Left lung (tissue), 10 donors: ENCODE measurements around the gene NPVF. TPM values are rescaled to one million over a fixed set of nuclear protein-coding genes. Genes with fewer than 3 reads are reported as not detected.

Source experiments
- ATAC-seq: fragments of 200-7000 bp; cut with Tn5 transposase; one replicate; pipeline ENCODE4 v1.9.1; 2020; ENCODE audit warnings: moderate library complexity
- DNase-seq, 4 donors: peaks; one replicate each; pipeline ENCODE4 v3.0.0-alpha.2; 2013 to 2020
- H3K27ac ChIP-seq, 2 donors: fragments of 200-600 bp; sonication (generic) in 1 of 2; one replicate each; pipeline versions ENCODE4 v1.5.0 to v1.8.0; 2020 to 2021
- H3K27me3 ChIP-seq, 2 donors: fragments of 200-600 bp; sonication (generic) in 1 of 2; one replicate each; pipeline versions ENCODE4 v1.5.0 to v1.8.0; 2020 to 2021
- H3K36me3 ChIP-seq, 2 donors: fragments of 200-600 bp; sonication (generic) in 1 of 2; one replicate each; pipeline versions ENCODE4 v1.5.0 to v1.8.0; 2020 to 2021
- H3K4me1 ChIP-seq, 2 donors: fragments of 200-600 bp; one replicate each; pipeline ENCODE4 v1.8.0; 2021
- H3K4me3 ChIP-seq, 2 donors: fragments of 200-600 bp; sonication (generic) in 1 of 2; one replicate each; pipeline versions ENCODE4 v1.5.0 to v1.8.0; 2020 to 2021; ENCODE audit warnings: mild to moderate bottlenecking in 1 of 2
- H3K9me3 ChIP-seq, 2 donors: fragments of 200-600 bp; sonication (generic) in 1 of 2; one replicate each; pipeline versions ENCODE4 v1.5.0 to v1.8.0; 2020 to 2021
- intact Hi-C, 2 donors: fragments of 100-400 bp; cut with DNase I; formaldehyde crosslinking; loops; one replicate each; pipeline versions ENCODE4 v1.11.2 to v1.14.2; 2022
- polyA plus RNA-seq, 6 donors: library from polyadenylated mRNA; unstranded; fragments of 120-200 nt; gene quantifications; one replicate each; pipeline ENCODE4 v1.2.1, GENCODE V29; 2013; ENCODE audit not compliant: insufficient read length in 6 of 6
- total RNA-seq, 2 donors: library from RNA; stranded (reverse); fragmentation: NEBNext Ultra II Directional; extraction: Animal tissue kit (Norgen Biotek cat#: 25700); gene quantifications; one replicate each; pipeline ENCODE4 v1.2.1, GENCODE V29; 2021
- TF ChIP-seq, protein P1 (sequence below), 2 donors: fragments of 200-600 bp; sonication (generic) in 1 of 2; IDR thresholded peaks; one replicate each; pipeline versions ENCODE4 v1.5.0 to v1.8.0; 2021; ENCODE audit warnings: antibody characterized with exemption in 2 of 2
- donor health status: DM: no; HTN: yes; CAD: no.
- donor health status: DM: no; HTN: no; CAD: no.

Gene NPVF
- total and polyA plus RNA-seq, 8 donors: not detected

GRCh38 chr7:25244254-25245033 lies 16.2 kb upstream of the NPVF start:
- no peaks in the 10 kb centered on the region for H3K9me3 ChIP-seq
- H3K27me3 ChIP-seq: no peaks in the 10 kb centered on the region
- no peak for ATAC-seq
- no peak overlapping the region for H3K4me3 ChIP-seq
- intact Hi-C loops: no loop called here
- DNase-seq: peak in 2 of 4 donors; percentile 42 to 47
- H3K27ac ChIP-seq: no peak overlapping the region
- no peaks in the 10 kb centered on the region for H3K36me3 ChIP-seq
- TF ChIP-seq, protein P1, sequence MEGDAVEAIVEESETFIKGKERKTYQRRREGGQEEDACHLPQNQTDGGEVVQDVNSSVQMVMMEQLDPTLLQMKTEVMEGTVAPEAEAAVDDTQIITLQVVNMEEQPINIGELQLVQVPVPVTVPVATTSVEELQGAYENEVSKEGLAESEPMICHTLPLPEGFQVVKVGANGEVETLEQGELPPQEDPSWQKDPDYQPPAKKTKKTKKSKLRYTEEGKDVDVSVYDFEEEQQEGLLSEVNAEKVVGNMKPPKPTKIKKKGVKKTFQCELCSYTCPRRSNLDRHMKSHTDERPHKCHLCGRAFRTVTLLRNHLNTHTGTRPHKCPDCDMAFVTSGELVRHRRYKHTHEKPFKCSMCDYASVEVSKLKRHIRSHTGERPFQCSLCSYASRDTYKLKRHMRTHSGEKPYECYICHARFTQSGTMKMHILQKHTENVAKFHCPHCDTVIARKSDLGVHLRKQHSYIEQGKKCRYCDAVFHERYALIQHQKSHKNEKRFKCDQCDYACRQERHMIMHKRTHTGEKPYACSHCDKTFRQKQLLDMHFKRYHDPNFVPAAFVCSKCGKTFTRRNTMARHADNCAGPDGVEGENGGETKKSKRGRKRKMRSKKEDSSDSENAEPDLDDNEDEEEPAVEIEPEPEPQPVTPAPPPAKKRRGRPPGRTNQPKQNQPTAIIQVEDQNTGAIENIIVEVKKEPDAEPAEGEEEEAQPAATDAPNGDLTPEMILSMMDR (IDR thresholded peaks at IDR 0.05): no peak
- no peaks in the 10 kb centered on the region for H3K4me1 ChIP-seq

- Histone ChIP-seq H3K36me3 (no peaks in the 10 kb centered on the region), H3K27ac (no peak overlapping the region), H3K4me1 (no peaks in the 10 kb centered on the region), H3K27me3 (no peaks in the 10 kb centered on the region), H3K4me3 (no peak overlapping the region), H3K9me3 (no peaks in the 10 kb centered on the region)
- DNase-seq (no peak), ATAC-seq (no peak)
- TF ChIP-seq, protein P1 (IDR thresholded peaks at IDR 0.05): no peak
- intact Hi-C loops: no loop called here
Measured at GRCh38 chr7:25242678-25243077, 14.4 kb upstream of the NPVF start.

DNA sequence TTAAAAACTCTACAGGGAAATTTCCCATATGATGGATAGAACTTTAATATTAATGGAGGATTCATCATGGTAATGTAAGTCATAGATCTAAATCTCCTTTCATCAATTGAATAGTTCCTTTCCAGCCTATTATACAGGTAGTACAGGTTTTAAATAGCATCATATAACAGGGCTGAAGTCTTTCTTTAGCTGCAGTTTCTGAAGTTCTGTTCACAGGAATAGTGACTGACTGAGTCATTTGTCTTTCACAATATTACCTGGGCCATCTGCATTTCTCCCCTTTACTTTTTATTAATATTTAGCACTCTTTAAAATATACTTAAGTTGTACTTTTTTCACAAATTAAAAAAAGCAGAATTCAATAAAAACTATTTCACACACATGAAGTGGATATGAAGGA lies 12.6 kb upstream of the NPVF start:
- DNase-seq (no peak), ATAC-seq (no peak)
- Histone ChIP-seq H3K36me3 (no peaks in the 10 kb centered on the region), H3K4me1 (no peaks in the 10 kb centered on the region), H3K27ac (no peak overlapping the region), H3K9me3 (no peaks in the 10 kb centered on the region), H3K4me3 (no peak overlapping the region), H3K27me3 (no peaks in the 10 kb centered on the region)
- TF ChIP-seq, protein P1 (IDR thresholded peaks at IDR 0.05): no peak
- intact Hi-C loops: no loop called here

- H3K9me3 ChIP-seq: no peaks in the 10 kb centered on the region
- DNase-seq (peak in 2 of 4 donors; percentile 60 to 69), ATAC-seq (peak; percentile 13)
- no peak overlapping the region for H3K4me3 ChIP-seq
- no peaks in the 10 kb centered on the region for H3K27me3 ChIP-seq
- intact Hi-C loops: no loop called here
- TF ChIP-seq, protein P1 (IDR thresholded peaks at IDR 0.05): no peak
- no peaks in the 10 kb centered on the region for H3K36me3 ChIP-seq
- H3K27ac ChIP-seq: no peak overlapping the region
- no peaks in the 10 kb centered on the region for H3K4me1 ChIP-seq
Measured at GRCh38 chr7:25240340-25240739, 12.1 kb upstream of the NPVF start.

GRCh38 chr7:25239888-25240287 lies 11.6 kb upstream of the NPVF start:
- Histone ChIP-seq H3K27ac (no peak overlapping the region), H3K27me3 (no peaks in the 10 kb centered on the region)
- ATAC-seq: no peak

More at GRCh38 chr7:25239888-25240287, 11.6 kb upstream of the NPVF start:
- no peak overlapping the region for H3K4me3 ChIP-seq
- intact Hi-C loops: no loop called here
- H3K4me1 ChIP-seq: no peaks in the 10 kb centered on the region
- H3K9me3 ChIP-seq: no peaks in the 10 kb centered on the region
- H3K36me3 ChIP-seq: no peaks in the 10 kb centered on the region
- DNase-seq: no peak
- TF ChIP-seq, protein P1 (IDR thresholded peaks at IDR 0.05): no peak
